ENCODE data around the gene RAB6B.

GRCh38 chr3:133874344-133874743 is 21.3 kb downstream of the RAB6B start:
- no peak for TF ChIP-seq PATZ1 (CRISPR knock-in tag; IDR thresholded peaks at IDR 0.05; ENCODE audit: borderline replicate concordance)
- TF ChIP-seq CREB5 (CRISPR knock-in tag; IDR thresholded peaks at IDR 0.05; ENCODE audit: low read depth): no peak
- TF ChIP-seq, protein P1, sequence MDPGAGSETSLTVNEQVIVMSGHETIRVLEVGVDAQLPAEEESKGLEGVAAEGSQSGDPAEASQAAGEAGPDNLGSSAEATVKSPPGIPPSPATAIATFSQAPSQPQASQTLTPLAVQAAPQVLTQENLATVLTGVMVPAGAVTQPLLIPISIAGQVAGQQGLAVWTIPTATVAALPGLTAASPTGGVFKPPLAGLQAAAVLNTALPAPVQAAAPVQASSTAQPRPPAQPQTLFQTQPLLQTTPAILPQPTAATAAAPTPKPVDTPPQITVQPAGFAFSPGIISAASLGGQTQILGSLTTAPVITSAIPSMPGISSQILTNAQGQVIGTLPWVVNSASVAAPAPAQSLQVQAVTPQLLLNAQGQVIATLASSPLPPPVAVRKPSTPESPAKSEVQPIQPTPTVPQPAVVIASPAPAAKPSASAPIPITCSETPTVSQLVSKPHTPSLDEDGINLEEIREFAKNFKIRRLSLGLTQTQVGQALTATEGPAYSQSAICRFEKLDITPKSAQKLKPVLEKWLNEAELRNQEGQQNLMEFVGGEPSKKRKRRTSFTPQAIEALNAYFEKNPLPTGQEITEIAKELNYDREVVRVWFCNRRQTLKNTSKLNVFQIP (CRISPR knock-in tag; IDR thresholded peaks at IDR 0.05; ENCODE audit: borderline replicate concordance, low read depth): no peak
- no peak for TF ChIP-seq ESRRG (CRISPR knock-in tag; IDR thresholded peaks at IDR 0.05)
- TF ChIP-seq ARNTL (CRISPR knock-in tag; IDR thresholded peaks at IDR 0.05; ENCODE audit: borderline replicate concordance, low read depth): no peak
- no peak for TF ChIP-seq ZC3H10 (CRISPR knock-in tag; IDR thresholded peaks at IDR 0.05)
- TF ChIP-seq, protein P2, sequence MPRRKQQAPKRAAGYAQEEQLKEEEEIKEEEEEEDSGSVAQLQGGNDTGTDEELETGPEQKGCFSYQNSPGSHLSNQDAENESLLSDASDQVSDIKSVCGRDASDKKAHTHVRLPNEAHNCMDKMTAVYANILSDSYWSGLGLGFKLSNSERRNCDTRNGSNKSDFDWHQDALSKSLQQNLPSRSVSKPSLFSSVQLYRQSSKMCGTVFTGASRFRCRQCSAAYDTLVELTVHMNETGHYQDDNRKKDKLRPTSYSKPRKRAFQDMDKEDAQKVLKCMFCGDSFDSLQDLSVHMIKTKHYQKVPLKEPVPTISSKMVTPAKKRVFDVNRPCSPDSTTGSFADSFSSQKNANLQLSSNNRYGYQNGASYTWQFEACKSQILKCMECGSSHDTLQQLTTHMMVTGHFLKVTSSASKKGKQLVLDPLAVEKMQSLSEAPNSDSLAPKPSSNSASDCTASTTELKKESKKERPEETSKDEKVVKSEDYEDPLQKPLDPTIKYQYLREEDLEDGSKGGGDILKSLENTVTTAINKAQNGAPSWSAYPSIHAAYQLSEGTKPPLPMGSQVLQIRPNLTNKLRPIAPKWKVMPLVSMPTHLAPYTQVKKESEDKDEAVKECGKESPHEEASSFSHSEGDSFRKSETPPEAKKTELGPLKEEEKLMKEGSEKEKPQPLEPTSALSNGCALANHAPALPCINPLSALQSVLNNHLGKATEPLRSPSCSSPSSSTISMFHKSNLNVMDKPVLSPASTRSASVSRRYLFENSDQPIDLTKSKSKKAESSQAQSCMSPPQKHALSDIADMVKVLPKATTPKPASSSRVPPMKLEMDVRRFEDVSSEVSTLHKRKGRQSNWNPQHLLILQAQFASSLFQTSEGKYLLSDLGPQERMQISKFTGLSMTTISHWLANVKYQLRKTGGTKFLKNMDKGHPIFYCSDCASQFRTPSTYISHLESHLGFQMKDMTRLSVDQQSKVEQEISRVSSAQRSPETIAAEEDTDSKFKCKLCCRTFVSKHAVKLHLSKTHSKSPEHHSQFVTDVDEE (CRISPR knock-in tag; IDR thresholded peaks at IDR 0.05): no peak

All from SK-N-SH treated with all-trans-retinoic acid at 6 μM for 48 hours (cell line).